Measurements from ENCODE around the gene MAP6. TPM values are rescaled to one million over a fixed set of nuclear protein-coding genes. Genes with fewer than 3 reads are reported as not detected.

MAP6 gene
- total and polyA plus RNA-seq, 10 of the 15 experiments (the other 5 are each of a cell fraction or from before 2014, with no cell fraction given): 0.06 to 0.19 (median 0.11) TPM; not detected in 5

DNA sequence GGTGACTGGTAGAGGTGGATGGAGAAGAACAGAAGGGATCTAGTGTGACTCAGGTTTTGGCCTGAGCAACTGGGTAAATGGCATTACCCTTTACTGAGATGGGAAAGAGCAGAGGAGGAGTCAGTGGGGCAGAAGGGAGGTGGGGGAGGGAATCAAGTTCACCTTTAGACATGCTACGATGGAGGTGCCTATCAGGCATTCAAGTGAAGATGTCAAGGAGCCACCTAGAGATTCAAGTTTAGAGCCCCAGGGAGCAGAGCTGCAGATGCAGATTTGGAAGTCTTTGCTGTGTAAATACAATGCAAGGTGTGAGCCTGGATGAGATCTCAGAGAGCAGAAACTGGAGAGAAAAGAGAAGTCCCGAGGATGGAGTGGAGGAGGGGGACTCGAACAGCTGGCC lies 47.8 kb upstream of the MAP6 start:
- SMC1A ChIA-PET (ENCODE audit: uncharacterized antibody, unreplicated experiment): no interaction called here
- RAD21 ChIA-PET (ENCODE audit: unreplicated experiment): no interaction called here
- CTCF ChIA-PET: interaction anchor here (0.7 to 1.0 kb wide), 2 partner anchors 10 to 157 kb away, joined by 3 read pairs; no protein-coding TSS in a partner anchor

More for the DNA sequence above, 47.8 kb upstream of the MAP6 start:
- Histone ChIP-seq H3K79me2 (ENCODE audit: control insufficient read depth, insufficient read depth, low read length) (no peaks in the 10 kb centered on the region), H3K9ac (ENCODE audit: control insufficient read depth, insufficient read depth, low read length) (no peak overlapping the region), H3K27ac (ENCODE audit: control insufficient read depth, insufficient read depth) (no peak overlapping the region), H3K9me3 (replicated peaks; ENCODE audit: control insufficient read depth, insufficient read depth, low read length) (no peaks in the 10 kb centered on the region), H3K4me2 (ENCODE audit: control insufficient read depth, insufficient read depth) (no peak overlapping the region), H3K36me3 (ENCODE audit: control insufficient read depth in 2 of 2, insufficient read depth in 2 of 2, low read length in 1 of 2) (no peaks in the 10 kb centered on the region), H2AFZ (ENCODE audit: control insufficient read depth, low read depth, low read length) (no peak overlapping the region), H3K4me1 (ENCODE audit: control insufficient read depth, insufficient read depth, low read length) (peaks cover 11% of the 10 kb centered on the region), H4K20me1 (ENCODE audit: control insufficient read depth, insufficient read depth) (no peaks in the 10 kb centered on the region), H3K4me3 (no peak overlapping the region), H3K27me3 (replicated peaks in 1 of 2; ENCODE audit: control insufficient read depth in 2 of 2, insufficient read depth in 2 of 2, low read length in 1 of 2) (no peaks in the 10 kb centered on the region)
- TF ChIP-seq KAT2A (conservative IDR thresholded peaks at IDR 0.05; ENCODE audit: control insufficient read depth, low read depth, low read length) (no peak), ZNF217 (IDR thresholded peaks at IDR 0.05) (no peak), YBX1 (IDR thresholded peaks at IDR 0.05) (no peak), BRCA1 (IDR thresholded peaks at IDR 0.05; ENCODE audit: low read depth, low read length) (no peak), RAD51 (IDR thresholded peaks at IDR 0.05) (no peak), POLR2AphosphoS5 (IDR thresholded peaks at IDR 0.05; ENCODE audit: low read length) (no peak), ATF7 (IDR thresholded peaks at IDR 0.05; ENCODE audit: low read depth) (no peak), HDGF (IDR thresholded peaks at IDR 0.05) (no peak), PAX5 (IDR thresholded peaks at IDR 0.05; ENCODE audit: borderline replicate concordance, low read depth, low read length) (no peak)
- TF ChIP-seq, protein P1, sequence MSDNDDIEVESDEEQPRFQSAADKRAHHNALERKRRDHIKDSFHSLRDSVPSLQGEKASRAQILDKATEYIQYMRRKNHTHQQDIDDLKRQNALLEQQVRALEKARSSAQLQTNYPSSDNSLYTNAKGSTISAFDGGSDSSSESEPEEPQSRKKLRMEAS (IDR thresholded peaks at IDR 0.05; ENCODE audit: low read depth, low read length): no peak
- TF ChIP-seq, protein P2, sequence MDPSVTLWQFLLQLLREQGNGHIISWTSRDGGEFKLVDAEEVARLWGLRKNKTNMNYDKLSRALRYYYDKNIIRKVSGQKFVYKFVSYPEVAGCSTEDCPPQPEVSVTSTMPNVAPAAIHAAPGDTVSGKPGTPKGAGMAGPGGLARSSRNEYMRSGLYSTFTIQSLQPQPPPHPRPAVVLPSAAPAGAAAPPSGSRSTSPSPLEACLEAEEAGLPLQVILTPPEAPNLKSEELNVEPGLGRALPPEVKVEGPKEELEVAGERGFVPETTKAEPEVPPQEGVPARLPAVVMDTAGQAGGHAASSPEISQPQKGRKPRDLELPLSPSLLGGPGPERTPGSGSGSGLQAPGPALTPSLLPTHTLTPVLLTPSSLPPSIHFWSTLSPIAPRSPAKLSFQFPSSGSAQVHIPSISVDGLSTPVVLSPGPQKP (IDR thresholded peaks at IDR 0.05; ENCODE audit: low read depth, low read length): no peak
- POLR2A ChIA-PET: no interaction called here
- no TSS peak for BruUV-seq (replicated peaks)
- in situ Hi-C loops (cut with MboI): loop anchor here (10.0 kb wide), 1 partner anchor 148 kb away; no protein-coding TSS in a partner anchor
- DNase-seq (ENCODE audit: low read depth, low spot score) (no peak), FAIRE-seq (no peak), ATAC-seq (no peak)
- WGBS (ENCODE audit: insufficient coverage, insufficient replicate concordance, low lambda C conversion rate, missing lambda C conversion rate): 45% methylated on average over 3 of the region's 3 CpGs
- intact Hi-C loops (cut with micrococcal nuclease; ENCODE audit: unreplicated experiment): loop anchor here (10.0 kb wide), 1 partner anchor 608 kb away; no protein-coding TSS in a partner anchor

All from GM12878 (cell line).